Mammary epithelial cell (primary cell): ENCODE results near the gene TTR.

Experiments
- CTCF ChIP-seq, 2 donors: IDR thresholded peaks in 1 of 2; conservative IDR thresholded peaks in 1 of 2; 2 replicates each; pipeline ENCODE4 v1.5.1; 2011 to 2012; ENCODE audit warnings: inconsistent platforms in 2 of 2, low read length in 2 of 2, mild to moderate bottlenecking in 2 of 2, control low read depth in 1 of 2, low read depth in 1 of 2; ENCODE audit not compliant: insufficient read depth in 1 of 2; ENCODE audit errors: extremely low read depth in 1 of 2
- EZH2 ChIP-seq: IDR thresholded peaks from 2 replicates; pipeline ENCODE4 v1.6.1; 2012; ENCODE audit warnings: low read length, inconsistent platforms, borderline replicate concordance

GRCh38 chr18:31598021-31598805 lies 6.5 kb downstream of the TTR start:
- TF ChIP-seq CTCF (conservative IDR thresholded peaks at IDR 0.05 in 1 of 2, IDR thresholded peaks at IDR 0.05 in 1 of 2; ENCODE audit: extremely low read depth in 1 of 2, insufficient read depth in 1 of 2, low read depth in 1 of 2, low read length in 2 of 2) (no peak), EZH2 (no peak)
